Activated CD8-positive, alpha-beta memory T cell treated with anti-CD3 and anti-CD28 coated beads, Interleukin-2, amount 50 U/mL, for 1 hour (primary cell): ENCODE data around the gene PTH2R.

Experiments
- DNase-seq: peaks from one replicate; pipeline ENCODE4 v3.0.0-alpha.2; 2020; ENCODE audit errors: extremely low read depth

PTH2R gene

DNA sequence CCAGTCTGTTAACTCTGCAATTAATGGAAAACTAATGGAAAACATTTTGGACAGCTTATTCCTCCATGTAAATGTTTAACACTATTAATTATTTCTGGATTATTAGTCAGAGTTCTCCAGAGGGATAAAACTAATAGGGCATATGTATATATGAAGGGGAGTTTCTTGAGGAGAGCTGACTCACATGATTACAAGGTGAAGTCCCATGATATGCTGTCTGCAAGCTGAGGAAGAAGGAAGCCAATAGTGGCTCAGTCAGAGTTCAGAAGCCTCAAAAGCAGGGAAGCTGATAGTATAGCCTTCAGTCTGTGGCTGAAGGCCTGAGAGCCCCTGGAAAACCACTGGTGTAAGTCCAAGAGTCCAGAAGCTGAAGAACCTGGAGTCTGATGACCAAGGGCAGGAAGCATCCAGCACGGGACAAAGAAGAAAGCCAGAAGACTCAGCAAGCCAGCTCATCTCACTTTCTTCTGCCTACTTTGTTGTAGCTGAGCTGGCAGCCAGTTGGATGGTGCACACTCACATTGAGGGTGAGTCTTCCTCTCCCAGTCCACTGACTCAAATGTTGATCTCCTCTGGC lies 136.0 kb downstream of the PTH2R start:
- DNase-seq: no peak
